GM19035 (cell line): Measurements from ENCODE around the gene MYH10.
"Not testable (repeated sequence)": the region's sequence is repeated elsewhere in the genome, so short reads cannot be mapped to it uniquely, and the experiment has no call there.

Experiments
- ATAC-seq: cut with Tn5 transposase; IDR thresholded peaks from one replicate; pipeline ENCODE4 v1.9.1; 2021; ENCODE audit not compliant: unreplicated experiment

The MYH10 gene

DNA sequence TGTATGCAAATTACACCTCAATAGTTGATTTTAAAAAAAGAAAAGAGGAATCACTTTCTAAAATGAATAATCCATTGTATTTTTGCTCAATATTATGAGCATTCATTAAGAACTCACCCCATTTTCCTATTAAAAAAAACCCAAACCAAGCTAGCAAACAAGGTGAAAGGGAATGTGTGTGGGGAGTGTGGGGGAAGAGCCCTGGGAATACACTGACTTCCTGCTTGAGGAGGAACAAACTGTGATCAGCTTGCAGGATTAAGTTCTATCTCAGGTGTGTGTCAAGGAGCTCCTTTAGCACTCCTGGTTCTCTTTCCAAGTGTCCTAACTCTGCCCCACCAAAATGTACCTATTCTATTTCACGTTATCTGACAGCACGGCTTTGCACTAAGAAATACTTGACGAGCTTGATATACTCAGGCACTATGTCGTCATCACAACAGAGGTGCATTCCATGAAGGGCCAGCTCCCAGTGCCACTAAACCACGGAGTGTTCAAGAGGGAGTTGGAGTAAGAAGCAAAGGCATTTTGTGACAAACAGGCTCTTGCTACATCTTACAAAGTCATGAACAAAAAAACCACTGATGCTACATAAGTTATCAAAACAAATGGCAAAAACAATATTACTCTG is 73.2 kb downstream of the MYH10 start:
- ATAC-seq = no peak

- ATAC-seq = no peak
These were observed 74.5 kb downstream of the MYH10 start for GRCh38 chr17:8556074-8556473.

- no peak for ATAC-seq
These were observed 75.5 kb downstream of the MYH10 start for GRCh38 chr17:8555062-8555461.

DNA sequence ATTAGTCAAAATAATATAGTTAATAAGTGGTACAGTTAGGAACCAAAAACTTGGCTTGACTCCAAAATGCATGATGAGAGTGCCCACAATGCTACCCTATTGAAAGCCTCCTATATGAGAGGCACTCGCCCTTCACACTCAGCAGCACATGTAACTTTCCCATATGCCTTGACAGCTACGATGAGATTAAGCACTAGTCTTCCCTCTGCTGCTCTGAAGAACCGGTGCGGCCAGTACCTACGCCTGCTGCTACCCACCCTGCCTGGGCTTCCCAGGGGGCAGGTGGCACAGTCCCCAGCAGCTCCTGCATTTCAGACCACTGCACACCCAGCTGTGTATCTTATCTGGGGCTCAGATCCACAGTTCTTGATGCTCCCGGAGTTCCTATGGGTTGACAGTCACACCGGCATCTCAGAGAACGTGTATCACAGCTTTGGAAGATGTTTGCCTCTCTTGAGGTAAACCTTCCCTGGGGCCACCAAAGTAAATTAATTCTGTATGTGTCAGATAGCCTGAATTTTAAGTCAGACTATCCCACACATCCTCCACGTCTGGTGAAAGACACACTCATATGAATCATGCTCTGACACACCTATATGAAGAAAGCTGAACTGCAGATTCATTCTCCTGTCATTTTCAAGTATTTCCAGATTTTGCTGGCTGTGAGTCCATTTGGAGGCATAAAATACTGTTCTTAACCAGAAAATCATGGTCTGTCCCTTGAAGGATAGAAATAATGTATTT is 77.8 kb downstream of the MYH10 start:
- ATAC-seq = no peak

GRCh38 chr17:8542599-8543502 is 87.7 kb downstream of the MYH10 start:
- no peak for ATAC-seq

GRCh38 chr17:8539976-8540375 is 90.5 kb downstream of the MYH10 start:
- ATAC-seq = not testable (repeated sequence)

DNA sequence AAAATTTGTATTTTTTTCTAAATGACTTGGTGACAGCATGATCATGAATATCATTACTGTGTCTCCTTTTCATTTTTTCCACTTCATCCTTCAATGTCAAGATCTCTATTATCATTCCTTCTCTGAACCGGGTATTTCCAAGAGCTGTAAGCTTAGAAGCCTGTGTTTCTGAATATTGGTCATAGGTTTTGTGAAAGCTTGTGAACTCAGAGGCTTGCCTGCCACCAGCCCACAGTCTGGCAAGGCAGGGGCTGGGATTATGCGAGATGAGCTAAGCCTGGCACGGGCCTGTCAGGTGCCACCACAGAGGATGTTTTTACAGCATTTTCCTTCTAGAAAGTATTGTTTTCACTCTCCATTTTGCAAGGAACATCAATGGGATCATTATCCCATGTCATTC is 92.8 kb downstream of the MYH10 start:
- ATAC-seq = no peak

- no peak for ATAC-seq
These were observed 95.9 kb downstream of the MYH10 start for GRCh38 chr17:8534498-8535188.

GRCh38 chr17:8532021-8532420 is 98.5 kb downstream of the MYH10 start:
- no peak for ATAC-seq

GRCh38 chr17:8522577-8522976 is 107.9 kb downstream of the MYH10 start:
- ATAC-seq = no peak

DNA sequence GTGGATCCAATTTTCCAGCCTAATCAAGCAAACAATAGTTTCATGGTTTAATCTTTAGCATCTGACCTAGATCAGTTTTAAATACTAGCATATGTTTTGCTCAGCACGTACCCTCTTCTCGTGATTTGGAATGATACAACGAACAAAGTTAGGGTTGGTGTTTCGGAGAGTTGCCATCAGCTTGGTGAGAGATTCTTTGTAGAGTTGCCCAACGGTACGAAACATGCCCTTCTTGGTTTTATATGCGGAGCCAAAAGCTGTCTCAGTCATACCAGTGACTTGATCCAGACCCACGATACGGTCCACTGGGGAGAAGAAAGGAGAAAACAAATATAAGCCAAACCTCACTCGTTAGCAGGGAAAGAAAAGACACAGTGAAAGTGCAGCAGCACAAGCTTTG is 109.5 kb downstream of the MYH10 start:
- ATAC-seq = no peak

DNA sequence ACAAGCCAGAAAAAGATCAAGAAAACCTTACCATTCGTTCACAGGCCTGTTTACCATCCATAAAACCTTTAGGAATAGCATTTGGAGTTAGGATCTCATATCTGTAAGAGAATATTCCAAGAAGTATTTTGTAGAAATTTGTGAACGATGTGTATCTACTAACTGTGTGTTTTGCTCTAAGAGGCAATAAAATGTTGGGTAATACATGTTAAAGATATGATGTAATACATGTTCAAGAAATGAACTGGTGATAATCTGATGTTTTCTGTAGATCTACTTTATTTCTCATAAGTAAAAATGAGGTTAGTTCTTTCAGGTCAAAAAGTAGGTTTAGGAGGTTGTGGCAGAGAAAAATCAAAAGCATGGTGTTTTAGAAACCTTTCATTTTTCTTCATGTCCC is 111.7 kb downstream of the MYH10 start:
- no peak for ATAC-seq

- ATAC-seq = no peak
These were observed 112.2 kb downstream of the MYH10 start for GRCh38 chr17:8518326-8518725.

- no peak for ATAC-seq
These were observed 115.7 kb downstream of the MYH10 start for GRCh38 chr17:8514801-8515200.

- no peak for ATAC-seq
These were observed 124.4 kb downstream of the MYH10 start for GRCh38 chr17:8506145-8506544.

DNA sequence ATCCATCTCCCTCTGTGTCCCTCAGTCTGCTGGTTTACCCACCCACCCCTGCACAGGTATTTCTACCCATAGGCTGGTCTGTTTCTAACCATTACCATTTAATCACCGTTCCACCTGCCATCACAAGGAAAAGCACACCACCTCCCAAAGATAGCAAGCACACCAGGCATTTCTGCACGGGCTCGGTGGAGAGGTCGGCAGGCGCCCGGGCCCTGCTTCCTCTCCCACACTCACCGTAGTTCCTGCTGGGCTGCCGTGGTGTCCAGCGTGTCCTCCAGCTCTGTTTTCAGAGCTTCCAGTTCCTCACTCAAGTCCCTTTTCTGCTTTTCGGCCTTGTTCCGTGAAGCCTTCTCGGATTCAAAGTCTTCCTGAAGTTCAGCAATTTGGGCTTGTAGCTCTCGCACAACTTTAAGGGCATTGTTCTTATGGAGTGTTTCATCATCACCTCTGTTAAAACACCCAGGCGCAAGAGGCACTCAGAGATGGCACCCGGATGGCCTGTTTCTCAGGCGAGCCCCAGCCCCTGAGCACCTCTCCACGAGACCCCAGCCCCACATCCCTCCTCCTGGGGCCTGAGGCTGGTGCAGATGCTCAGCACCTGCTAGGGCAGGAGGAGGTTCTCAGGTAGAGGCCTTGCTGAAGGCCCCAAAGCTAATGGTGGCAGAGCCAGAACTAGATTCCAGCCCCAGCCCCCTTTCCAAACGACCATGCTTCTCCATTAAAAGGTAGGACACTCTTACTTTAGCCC is 125.9 kb downstream of the MYH10 start:
- ATAC-seq = no peak

- no peak for ATAC-seq
These were observed 126.7 kb downstream of the MYH10 start for GRCh38 chr17:8503807-8504206.

DNA sequence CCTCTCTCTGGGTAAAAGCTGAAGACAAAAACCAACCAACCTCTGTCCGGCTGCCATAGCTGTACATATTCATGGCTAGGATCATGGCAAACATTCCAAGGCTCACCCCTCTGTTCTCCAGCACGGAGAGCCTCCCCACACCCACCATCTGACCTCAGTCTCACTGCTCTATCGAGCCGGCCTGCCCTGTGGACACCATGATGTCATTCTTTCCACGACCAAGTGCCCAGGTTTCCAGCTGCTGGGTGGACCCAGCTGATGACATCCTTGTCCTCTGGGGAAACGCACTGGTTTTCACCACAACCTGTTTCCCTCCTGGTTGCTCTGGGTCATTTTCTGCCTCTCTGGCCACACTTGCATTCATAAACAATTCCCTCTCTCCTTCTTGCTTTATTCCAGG is 127.2 kb downstream of the MYH10 start:
- ATAC-seq = no peak

GRCh38 chr17:8502126-8502525 is 128.4 kb downstream of the MYH10 start:
- no peak for ATAC-seq

GRCh38 chr17:8500609-8501008 is 129.9 kb downstream of the MYH10 start:
- no peak for ATAC-seq
